Measurements from ENCODE around the gene IZUMO4. TPM values are rescaled to one million over a fixed set of nuclear protein-coding genes. Genes with fewer than 3 reads are reported as not detected.

The IZUMO4 gene
- total and polyA plus RNA-seq, 8 donors, result 3.5 to 22.3 (median 8.1) TPM; not detected in 3

GRCh38 chr19:2132191-2132590 is 35.5 kb downstream of the IZUMO4 start:
- no peaks in the 10 kb centered on the region for H3K27me3 ChIP-seq
- no peaks in the 10 kb centered on the region for H3K9me3 ChIP-seq
- H3K4me1 ChIP-seq, result peaks cover 0 to 15% (median 6%) of the 10 kb centered on the region in 4 donors
- H3K36me3 ChIP-seq, result peaks cover 73 to 95% (median 92%) of the 10 kb centered on the region in 4 donors
- no peak overlapping the region for H3K4me3 ChIP-seq
- TF ChIP-seq EP300 (IDR thresholded peaks at IDR 0.05) (no peak), POLR2AphosphoS5 (IDR thresholded peaks at IDR 0.05) (no peak), CTCF (IDR thresholded peaks at IDR 0.05) (no peak), POLR2A (IDR thresholded peaks at IDR 0.05) (no peak)
- no peak overlapping the region for H3K27ac ChIP-seq
- no peak for DNase-seq
- 95 to 98% (median 97%) methylated on average over 13 to 14 of the region's 14 CpGs for WGBS, 5 donors
- intact Hi-C loops (cut with DNase I; ENCODE audit: low total_unique reads), result no loop called here

DNA sequence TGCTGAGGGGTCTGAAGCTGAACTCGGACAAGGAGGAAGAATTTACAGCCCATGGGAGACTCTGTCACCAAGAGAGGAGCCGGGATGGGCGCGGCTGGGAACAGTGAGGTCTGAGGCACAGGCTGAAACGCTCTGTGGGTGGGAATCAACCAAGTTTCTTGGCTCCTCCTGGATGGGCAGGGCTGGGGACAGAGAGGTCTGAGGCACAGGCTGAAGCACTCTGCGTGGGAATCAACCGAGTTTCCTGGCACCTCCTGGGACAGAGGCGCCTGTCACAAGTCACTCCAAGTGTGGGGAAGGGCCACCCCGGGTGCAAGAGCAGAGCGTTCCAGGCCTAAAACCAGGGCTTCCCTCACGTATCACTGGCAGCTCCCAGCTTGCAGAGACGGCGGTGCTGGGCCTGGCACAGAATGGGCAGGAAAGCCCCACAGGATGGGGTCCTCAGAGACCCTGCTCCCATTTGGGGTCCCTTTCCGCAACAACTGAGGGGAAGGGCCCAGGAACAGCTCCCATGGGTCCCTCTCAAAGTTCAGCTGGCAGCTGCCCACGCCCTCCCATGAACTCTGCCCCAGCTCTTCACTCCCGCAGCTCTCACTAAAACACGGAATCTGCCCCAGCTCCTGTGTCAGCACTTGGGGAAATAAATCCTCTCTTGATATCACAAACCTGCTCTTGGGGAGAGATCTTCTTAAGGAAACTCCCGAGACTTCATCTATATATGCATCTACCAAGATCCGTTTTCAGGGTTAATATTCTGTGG is 36.2 kb downstream of the IZUMO4 start:
- 83 to 89% (median 85%) methylated on average over 19 of the region's 19 CpGs for WGBS, 5 donors
- DNase-seq, result no peak
- no peak for TF ChIP-seq EP300 (IDR thresholded peaks at IDR 0.05)
- TF ChIP-seq POLR2A (IDR thresholded peaks at IDR 0.05), result no peak
- TF ChIP-seq POLR2AphosphoS5 (IDR thresholded peaks at IDR 0.05), result no peak
- TF ChIP-seq CTCF (IDR thresholded peaks at IDR 0.05), result no peak
- intact Hi-C loops (cut with DNase I; ENCODE audit: low total_unique reads), result no loop called here
- Histone ChIP-seq H3K4me1 (peaks cover 0 to 15% (median 6%) of the 10 kb centered on the region in 4 donors), H3K9me3 (no peaks in the 10 kb centered on the region), H3K4me3 (no peak overlapping the region), H3K27me3 (no peaks in the 10 kb centered on the region), H3K36me3 (peaks cover 74 to 95% (median 92%) of the 10 kb centered on the region in 4 donors), H3K27ac (no peak overlapping the region)

GRCh38 chr19:2135474-2136402 is 39.0 kb downstream of the IZUMO4 start:
- 81 to 86% (median 85%) methylated on average over 33 to 50 of the region's 50 CpGs for WGBS, 5 donors
- Histone ChIP-seq H3K27me3 (no peaks in the 10 kb centered on the region), H3K4me3 (no peak overlapping the region), H3K9me3 (no peaks in the 10 kb centered on the region), H3K27ac (no peak overlapping the region), H3K4me1 (peaks cover 0 to 23% (median 11%) of the 10 kb centered on the region in 4 donors), H3K36me3 (peaks cover 62 to 96% (median 94%) of the 10 kb centered on the region in 4 donors)
- DNase-seq, result no peak
- TF ChIP-seq EP300 (IDR thresholded peaks at IDR 0.05) (no peak), POLR2AphosphoS5 (IDR thresholded peaks at IDR 0.05) (no peak), CTCF (IDR thresholded peaks at IDR 0.05) (no peak), POLR2A (IDR thresholded peaks at IDR 0.05) (no peak)
- intact Hi-C loops (cut with DNase I; ENCODE audit: low total_unique reads), result no loop called here

GRCh38 chr19:2136796-2137195 is 40.1 kb downstream of the IZUMO4 start:
- WGBS, 5 donors, result 88 to 95% (median 94%) methylated on average over 16 to 23 of the region's 23 CpGs
- Histone ChIP-seq H3K4me1 (peaks cover 0 to 23% (median 11%) of the 10 kb centered on the region in 4 donors), H3K36me3 (peaks cover 52 to 88% (median 85%) of the 10 kb centered on the region in 4 donors), H3K27ac (no peak overlapping the region), H3K9me3 (no peaks in the 10 kb centered on the region), H3K27me3 (no peaks in the 10 kb centered on the region), H3K4me3 (no peak overlapping the region)
- no peak for TF ChIP-seq EP300 (IDR thresholded peaks at IDR 0.05)
- no peak for TF ChIP-seq POLR2AphosphoS5 (IDR thresholded peaks at IDR 0.05)
- TF ChIP-seq CTCF (IDR thresholded peaks at IDR 0.05), result no peak
- TF ChIP-seq POLR2A (IDR thresholded peaks at IDR 0.05), result no peak
- intact Hi-C loops (cut with DNase I; ENCODE audit: low total_unique reads), result no loop called here
- no peak for DNase-seq
